ENCODE results near the gene PRIMA1. TPM values are rescaled to one million over a fixed set of nuclear protein-coding genes. Genes with fewer than 3 reads are reported as not detected.

Gene PRIMA1
- total and polyA plus RNA-seq, 10 of the 15 experiments (the other 5 are each of a cell fraction or from before 2014, with no cell fraction given), result not detected

DNA sequence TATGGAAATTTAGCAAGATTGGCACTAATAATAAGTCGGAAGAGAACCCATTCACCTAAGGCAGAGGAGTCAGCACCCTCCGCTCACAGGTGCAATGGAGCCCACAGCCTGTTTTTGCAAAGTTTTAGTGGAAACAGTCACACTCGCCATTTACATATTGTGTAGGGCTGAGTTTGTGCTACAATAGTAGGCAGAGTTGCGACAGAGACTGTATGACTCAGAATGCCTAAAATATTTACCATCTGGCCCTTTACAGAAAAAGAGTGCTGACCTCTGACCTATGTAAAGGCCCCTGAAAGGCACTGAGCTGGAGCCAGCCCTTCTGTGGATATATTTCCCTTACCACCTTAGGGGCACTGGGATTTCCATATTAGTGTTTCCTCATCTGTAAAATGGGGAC, 79.0 kb downstream of the PRIMA1 start:
- TF ChIP-seq NFYA (IDR thresholded peaks at IDR 0.05; ENCODE audit: borderline replicate concordance, low read depth, low read length) (no peak), EP300 (IDR thresholded peaks at IDR 0.05; ENCODE audit: borderline replicate concordance in 1 of 2, control insufficient read depth in 1 of 2, low read depth in 2 of 2, low read length in 2 of 2) (no peak), JUNB (IDR thresholded peaks at IDR 0.05) (no peak), CBFB (IDR thresholded peaks at IDR 0.05; ENCODE audit: low read depth) (no peak), BRCA1 (IDR thresholded peaks at IDR 0.05; ENCODE audit: low read depth, low read length) (no peak), RCOR1 (conservative IDR thresholded peaks at IDR 0.05; ENCODE audit: low read depth, low read length) (no peak), IKZF2 (IDR thresholded peaks at IDR 0.05) (no peak), NR2F1 (conservative IDR thresholded peaks at IDR 0.05) (no peak), LARP7 (IDR thresholded peaks at IDR 0.05) (no peak), PAX8 (IDR thresholded peaks at IDR 0.05) (no peak)
- TF ChIP-seq, protein P1, sequence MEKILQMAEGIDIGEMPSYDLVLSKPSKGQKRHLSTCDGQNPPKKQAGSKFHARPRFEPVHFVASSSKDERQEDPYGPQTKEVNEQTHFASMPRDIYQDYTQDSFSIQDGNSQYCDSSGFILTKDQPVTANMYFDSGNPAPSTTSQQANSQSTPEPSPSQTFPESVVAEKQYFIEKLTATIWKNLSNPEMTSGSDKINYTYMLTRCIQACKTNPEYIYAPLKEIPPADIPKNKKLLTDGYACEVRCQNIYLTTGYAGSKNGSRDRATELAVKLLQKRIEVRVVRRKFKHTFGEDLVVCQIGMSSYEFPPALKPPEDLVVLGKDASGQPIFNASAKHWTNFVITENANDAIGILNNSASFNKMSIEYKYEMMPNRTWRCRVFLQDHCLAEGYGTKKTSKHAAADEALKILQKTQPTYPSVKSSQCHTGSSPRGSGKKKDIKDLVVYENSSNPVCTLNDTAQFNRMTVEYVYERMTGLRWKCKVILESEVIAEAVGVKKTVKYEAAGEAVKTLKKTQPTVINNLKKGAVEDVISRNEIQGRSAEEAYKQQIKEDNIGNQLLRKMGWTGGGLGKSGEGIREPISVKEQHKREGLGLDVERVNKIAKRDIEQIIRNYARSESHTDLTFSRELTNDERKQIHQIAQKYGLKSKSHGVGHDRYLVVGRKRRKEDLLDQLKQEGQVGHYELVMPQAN (conservative IDR thresholded peaks at IDR 0.05), result no peak
- intact Hi-C loops (cut with micrococcal nuclease; ENCODE audit: unreplicated experiment), result no loop called here
- no peak for ATAC-seq
- H2AFZ ChIP-seq (ENCODE audit: control insufficient read depth, low read depth, low read length), result no peak overlapping the region
- no peaks in the 10 kb centered on the region for H3K79me2 ChIP-seq (ENCODE audit: control insufficient read depth, insufficient read depth, low read length)
- no peaks in the 10 kb centered on the region for H3K4me1 ChIP-seq (ENCODE audit: control insufficient read depth, insufficient read depth, low read length)
- SMC1A ChIA-PET (ENCODE audit: uncharacterized antibody, unreplicated experiment), result interaction anchor here (1.3 kb wide), 1 partner anchor 55 kb away, joined by 3 read pairs; no protein-coding TSS in a partner anchor
- no peak for DNase-seq (ENCODE audit: low read depth, low spot score)
- RAD21 ChIA-PET (ENCODE audit: unreplicated experiment), result no interaction called here
- BruUV-seq (replicated peaks), result no TSS peak
- in situ Hi-C loops (cut with MboI), result no loop called here
- WGBS (ENCODE audit: insufficient coverage, insufficient replicate concordance, low lambda C conversion rate, missing lambda C conversion rate), result 25% methylated on average over 4 of the region's 4 CpGs
- no peak for FAIRE-seq
- no peaks in the 10 kb centered on the region for H4K20me1 ChIP-seq (ENCODE audit: control insufficient read depth, insufficient read depth)
- POLR2A ChIA-PET, result no interaction called here
- no peak overlapping the region for H3K4me3 ChIP-seq
- CTCF ChIA-PET, result no interaction called here
- H3K4me2 ChIP-seq (ENCODE audit: control insufficient read depth, insufficient read depth), result no peak overlapping the region
- no peak overlapping the region for H3K27ac ChIP-seq (ENCODE audit: control insufficient read depth, insufficient read depth)
- H3K9ac ChIP-seq (ENCODE audit: control insufficient read depth, insufficient read depth, low read length), result no peak overlapping the region
- no peaks in the 10 kb centered on the region for H3K36me3 ChIP-seq (ENCODE audit: control insufficient read depth in 2 of 2, insufficient read depth in 2 of 2, low read length in 1 of 2)
- no peaks in the 10 kb centered on the region; a peak in 3 of 4 replicates for H3K27me3 ChIP-seq (replicated peaks in 1 of 2; ENCODE audit: control insufficient read depth in 2 of 2, insufficient read depth in 2 of 2, low read length in 1 of 2)
- H3K9me3 ChIP-seq (replicated peaks; ENCODE audit: control insufficient read depth, insufficient read depth, low read length), result no peaks in the 10 kb centered on the region

Measured in GM12878 (cell line).